ENCODE measurements around the gene ABCA10. TPM values are rescaled to one million over a fixed set of nuclear protein-coding genes. Genes with fewer than 3 reads are reported as not detected.
"Not testable (repeated sequence)": the region's sequence is repeated elsewhere in the genome, so short reads cannot be mapped to it uniquely, and the experiment has no call there.

Gene ABCA10
- total RNA-seq, 1 donor from 2014 or later, result 1.5 TPM

DNA sequence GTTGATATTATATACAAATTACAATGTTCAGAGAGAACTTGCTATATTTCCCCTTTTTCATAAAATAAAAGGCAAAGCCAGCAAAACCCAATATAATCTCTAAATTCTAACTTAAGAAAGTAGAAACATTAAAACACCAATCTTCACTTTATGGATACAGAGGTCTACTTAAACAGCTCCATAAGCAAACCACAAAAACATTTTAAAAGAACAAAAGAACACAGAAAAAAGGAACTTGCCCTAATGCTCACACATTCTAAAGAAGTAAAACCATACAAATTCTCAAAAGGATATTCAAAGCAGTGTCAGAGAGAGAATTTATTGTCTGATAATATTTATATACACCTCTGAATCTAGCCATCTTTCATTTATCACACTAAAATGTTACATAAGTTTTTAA, 606 bp downstream of the ABCA10 start:
- DNase-seq (ENCODE audit: extremely low read depth, low read depth, low spot score), result no peak

DNA sequence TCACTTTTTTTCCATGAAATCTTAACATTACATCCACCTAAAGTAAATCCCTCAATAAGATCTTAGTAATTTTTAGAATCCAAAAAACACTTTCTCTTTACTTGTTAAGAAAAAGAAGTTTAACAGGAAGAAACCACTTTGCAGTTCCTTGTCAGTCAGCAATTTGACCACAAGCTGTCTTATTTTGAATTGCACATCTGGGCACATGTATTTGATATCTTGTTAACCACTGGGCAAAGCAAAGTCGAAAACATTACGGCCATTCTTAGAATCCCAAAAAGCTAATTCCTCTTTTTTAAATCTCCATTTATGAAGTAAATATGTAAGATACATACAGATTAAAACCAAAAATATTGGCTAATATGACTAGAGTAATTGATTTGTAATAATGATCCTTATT, 1.1 kb downstream of the ABCA10 start:
- DNase-seq (ENCODE audit: extremely low read depth, low read depth, low spot score), result no peak

DNA sequence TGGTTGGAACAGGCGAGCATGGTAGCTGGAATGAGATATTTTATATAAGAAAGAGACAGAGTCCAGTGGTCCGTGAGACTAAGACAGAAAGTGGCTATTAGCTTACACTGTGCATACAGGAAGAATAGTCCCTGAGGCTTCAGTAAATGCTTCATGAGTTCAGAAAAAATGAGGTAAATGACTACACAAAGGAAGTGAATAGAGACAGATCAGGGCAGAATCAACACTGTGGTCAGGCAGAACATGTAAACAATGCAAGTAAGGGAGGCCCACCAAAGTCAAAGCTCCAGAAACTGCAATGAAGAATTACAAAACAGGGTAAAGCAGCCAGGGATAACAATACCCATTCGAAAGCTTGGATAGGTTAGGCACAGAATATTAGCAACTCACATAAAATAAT, 4.8 kb downstream of the ABCA10 start:
- DNase-seq (ENCODE audit: extremely low read depth, low read depth, low spot score), result no peak

DNA sequence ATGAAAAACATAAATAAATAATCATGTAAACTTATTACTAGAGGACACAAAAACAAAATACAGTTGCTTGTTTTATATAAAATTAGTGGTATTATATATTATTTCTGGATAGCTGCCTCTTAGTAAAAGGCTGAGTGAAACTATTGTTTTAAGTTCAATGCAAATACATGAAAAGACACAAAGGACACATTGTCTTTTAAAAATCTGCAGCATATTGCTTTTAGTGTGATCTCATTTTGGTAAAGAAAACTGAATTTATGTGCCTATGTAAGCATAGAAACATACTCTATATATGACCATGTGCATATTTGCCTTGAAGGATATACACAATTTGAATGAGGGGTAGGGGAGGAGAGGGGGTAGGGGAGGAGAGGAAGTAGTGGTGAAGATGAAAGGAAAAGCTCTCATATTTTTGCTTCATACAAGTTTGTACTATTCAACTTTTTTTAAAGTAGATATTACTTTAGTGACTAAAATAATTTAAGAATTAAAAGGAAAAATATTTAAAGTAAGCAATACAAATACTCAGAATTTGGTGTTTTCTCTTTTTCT, 5.8 kb downstream of the ABCA10 start:
- DNase-seq (ENCODE audit: extremely low read depth, low read depth, low spot score), result no peak

DNA sequence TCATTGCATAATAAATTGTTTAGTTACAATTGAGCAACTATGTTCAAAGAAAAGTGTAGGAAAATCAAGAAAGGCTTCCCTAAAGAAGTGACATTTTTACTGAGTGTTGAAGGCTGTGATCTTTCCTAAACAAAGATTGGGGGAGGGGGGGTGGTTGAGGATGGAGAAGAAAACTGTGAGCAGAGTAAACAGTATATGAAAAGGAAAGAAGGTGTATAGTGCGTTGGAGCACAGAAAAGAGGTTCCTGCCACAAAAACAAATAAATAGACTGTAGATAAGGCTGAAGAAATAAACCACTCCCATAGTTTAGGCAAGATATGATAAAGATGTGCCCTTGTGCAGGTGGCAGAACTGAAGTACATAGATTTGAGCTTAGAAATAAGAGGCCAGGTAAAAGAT, 8.5 kb downstream of the ABCA10 start:
- no peak for DNase-seq (ENCODE audit: extremely low read depth, low read depth, low spot score)

DNA sequence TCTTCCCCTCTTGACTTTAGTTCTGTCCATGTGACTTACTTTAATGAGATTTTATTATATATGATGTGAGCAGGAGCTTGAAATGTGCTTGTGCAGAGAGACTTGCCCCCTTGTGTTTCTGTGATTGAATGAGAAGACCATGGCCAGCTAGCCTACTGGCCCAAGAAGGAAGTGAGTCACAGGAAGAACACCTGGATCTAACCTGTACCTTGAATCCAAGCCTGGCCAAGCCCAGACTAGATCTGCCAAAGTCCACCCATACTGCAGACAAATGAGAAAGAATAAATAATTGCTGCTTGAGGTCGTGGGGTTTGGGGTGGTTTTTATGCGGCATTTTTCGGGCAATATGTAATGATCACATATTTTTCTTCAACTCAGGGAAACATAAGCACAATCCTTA, 9.6 kb downstream of the ABCA10 start:
- DNase-seq (ENCODE audit: extremely low read depth, low read depth, low spot score), result no peak

DNA sequence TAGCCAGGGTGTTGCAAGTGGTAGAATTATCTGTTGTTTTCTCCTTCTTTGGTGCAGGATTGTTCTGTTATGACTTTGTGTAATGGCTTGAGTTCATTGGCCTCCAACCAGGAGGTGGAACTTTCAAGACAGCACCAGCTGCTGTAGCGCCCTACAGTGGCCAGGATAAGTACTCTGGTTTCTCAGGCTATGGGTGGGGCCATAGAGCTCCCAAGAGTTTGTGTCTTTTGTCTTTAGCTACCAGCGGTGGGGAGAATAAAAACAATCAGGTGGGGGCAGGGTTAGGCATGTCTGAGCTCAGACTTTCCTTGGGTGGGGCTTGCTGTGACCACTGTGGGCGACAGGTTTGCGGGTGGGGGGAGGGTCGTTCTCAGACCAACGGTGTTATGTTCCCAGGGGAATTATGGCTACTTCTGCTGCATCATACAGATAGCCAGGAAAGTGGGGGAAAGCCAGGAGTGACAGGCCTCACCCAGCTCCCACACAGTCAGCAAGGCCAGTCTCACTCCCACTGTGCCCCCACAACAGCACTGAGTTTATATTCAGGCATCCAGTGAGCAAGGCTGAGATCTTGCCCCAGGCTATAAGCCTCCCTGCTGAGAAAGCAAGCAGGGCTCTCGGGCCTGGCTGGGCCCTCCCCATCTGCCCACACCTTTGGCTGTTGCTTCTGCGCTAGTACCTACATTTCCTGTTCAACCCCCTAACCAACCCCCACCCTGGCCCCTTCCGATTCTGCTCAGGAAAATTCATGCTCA, 15.4 kb downstream of the ABCA10 start:
- no peak for DNase-seq (ENCODE audit: extremely low read depth, low read depth, low spot score)

DNA sequence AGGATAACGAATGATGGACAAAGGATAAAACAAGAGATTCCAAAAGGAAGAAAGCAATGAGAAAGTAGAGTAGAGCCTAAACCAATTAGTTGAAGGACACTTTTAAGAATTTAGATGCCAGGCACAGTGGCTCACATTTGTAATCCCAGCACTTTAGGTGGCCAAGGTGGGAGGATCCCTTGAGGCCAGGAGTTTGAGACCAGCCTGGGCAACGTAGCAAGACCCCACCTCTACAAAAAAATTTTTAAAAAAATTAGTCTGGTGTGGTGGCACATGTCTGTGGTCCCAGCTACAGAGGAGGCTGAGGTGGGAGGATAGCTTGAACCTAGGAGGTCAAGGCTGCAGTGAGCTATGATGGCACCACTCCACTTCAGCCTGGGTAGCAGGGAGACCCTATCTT, 20.0 kb downstream of the ABCA10 start:
- DNase-seq (ENCODE audit: extremely low read depth, low read depth, low spot score), result no peak

DNA sequence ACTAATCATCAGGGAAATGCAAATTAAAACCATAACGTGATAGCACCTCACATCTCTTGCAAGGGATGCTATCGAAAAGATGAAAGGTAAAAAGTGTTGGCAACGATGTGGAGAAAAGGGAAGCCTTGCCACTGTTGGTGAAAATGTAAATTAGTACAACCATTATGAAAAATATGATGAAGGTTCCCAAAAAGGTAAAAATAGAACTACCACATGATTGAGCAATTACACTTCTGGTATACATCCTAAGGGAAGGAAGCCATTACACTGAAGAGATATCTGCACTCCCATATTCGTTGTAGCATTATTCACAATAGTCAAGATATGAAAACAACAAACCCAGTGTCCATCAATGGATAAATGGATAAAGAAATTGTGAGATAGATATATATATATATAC, 21.5 kb downstream of the ABCA10 start:
- DNase-seq (ENCODE audit: extremely low read depth, low read depth, low spot score), result no peak

DNA sequence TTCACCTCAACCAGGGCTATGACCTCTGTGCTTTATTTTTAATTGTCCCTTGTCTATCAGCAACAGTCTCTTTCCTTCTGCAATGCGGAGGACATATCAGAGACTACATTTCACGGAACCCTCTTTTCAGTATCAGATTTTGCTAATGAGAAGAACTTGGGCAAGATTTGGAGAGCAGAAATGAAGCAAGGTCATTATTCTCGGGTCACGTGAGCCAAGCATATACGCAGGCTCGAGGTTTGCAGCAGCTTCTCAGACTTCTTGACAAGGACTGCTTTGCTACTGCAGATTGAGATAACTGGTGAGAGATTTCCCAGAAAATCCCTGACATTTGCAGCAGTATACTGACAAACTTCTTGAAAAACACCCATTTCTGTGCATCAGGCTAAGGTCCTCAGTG, 30.4 kb downstream of the ABCA10 start:
- DNase-seq (ENCODE audit: extremely low read depth, low read depth, low spot score), result no peak

DNA sequence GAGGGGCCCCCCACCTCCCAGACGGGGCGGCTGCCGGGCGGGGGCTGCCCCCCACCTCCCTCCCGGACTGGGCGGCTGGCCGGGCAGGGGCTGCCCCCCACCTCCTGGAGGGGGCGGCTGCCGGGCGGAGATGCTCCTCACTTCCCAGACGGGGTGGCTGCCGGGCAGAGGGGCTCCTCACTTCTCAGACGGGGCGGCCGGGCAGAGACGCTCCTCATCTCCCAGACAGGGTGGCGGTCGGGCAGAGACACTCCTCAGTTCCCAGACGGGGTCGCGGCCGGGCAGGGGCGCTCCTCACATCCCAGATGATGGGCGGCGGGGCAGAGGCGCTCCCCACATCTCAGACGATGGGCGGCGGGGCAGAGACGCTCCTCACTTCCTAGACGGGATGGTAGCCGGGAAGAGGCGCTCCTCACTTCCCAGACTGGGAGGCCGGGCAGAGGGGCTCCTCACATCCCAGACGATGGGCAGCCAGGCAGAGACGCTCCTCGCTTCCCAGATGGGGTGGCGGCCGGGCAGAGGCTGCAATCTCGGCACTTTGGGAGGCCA, 32.4 kb downstream of the ABCA10 start:
- DNase-seq (ENCODE audit: extremely low read depth, low read depth, low spot score), result not testable (repeated sequence)

DNA sequence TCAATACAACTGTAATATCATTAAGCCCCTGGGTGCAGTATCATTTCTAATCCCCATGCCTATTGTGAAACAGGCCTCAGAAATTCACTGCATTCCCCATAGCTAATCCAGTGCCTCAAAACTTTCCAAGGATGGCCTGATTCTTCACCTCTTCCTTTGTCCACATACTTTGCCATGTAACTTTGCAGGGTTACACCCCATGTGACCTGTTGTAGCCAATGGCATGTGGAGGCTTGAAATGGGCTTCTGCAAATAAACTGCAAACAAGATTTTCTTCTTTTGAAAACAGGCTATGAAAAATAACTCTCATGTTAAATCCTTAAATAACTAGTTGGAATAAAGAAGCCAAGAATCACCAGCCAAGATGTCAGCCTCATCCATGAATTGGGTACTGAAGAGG, 35.9 kb downstream of the ABCA10 start:
- no peak for DNase-seq (ENCODE audit: extremely low read depth, low read depth, low spot score)

DNA sequence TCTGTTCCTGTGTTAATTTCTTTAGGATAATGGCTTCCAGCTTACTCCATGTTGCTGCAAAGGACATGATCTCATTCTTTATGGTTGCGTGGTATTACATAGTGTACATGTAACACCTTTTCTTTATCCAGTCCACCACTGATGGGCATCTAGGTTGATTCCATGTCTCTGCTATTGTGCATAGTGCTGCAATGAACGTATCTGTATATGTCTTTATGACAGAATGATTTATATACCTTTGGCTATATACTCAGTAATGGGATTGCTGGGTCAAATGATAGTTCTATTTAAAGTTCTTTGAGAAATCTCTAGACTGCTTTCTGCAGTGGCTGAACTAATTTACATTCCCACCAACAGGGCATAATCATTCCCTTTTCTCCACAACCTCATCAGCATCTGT, 39.8 kb downstream of the ABCA10 start:
- no peak for DNase-seq (ENCODE audit: extremely low read depth, low read depth, low spot score)

DNA sequence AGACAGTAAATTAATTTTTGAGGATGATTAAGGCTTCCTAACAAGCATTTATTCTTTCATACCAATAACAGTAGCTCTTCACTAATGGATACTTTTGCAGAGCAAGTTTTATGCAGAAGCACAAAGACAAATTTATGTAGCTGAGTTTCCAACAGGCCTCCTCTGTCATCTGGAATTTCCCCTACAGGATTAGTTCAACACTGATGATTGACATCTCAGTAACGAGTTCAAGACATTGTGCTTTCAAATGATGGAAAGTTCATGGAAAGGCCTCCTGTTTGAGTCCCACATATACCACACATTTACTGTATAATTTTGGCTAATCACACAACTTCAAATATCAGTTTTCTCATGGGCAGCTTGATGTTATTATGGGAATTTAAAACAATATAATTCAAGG, 40.6 kb downstream of the ABCA10 start:
- DNase-seq (ENCODE audit: extremely low read depth, low read depth, low spot score), result no peak

DNA sequence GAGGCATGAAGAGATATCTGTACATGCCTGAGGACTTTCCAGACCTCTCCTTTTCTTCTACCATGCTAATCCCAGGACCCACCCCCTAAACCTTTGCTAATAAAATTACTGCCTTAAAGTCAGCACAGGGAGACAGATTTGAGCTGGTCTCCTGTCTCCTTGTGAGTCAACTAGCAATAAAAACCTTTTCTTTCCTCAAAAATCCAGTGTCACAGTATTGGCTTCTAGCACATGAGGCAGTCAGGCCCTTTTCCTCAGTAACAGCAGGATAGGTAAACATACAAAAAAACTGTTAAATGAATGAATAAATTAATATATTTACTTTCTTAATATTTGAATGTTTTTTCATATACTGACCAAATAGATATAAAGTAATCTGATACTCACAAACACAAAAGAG, 41.3 kb downstream of the ABCA10 start:
- no peak for DNase-seq (ENCODE audit: extremely low read depth, low read depth, low spot score)

DNA sequence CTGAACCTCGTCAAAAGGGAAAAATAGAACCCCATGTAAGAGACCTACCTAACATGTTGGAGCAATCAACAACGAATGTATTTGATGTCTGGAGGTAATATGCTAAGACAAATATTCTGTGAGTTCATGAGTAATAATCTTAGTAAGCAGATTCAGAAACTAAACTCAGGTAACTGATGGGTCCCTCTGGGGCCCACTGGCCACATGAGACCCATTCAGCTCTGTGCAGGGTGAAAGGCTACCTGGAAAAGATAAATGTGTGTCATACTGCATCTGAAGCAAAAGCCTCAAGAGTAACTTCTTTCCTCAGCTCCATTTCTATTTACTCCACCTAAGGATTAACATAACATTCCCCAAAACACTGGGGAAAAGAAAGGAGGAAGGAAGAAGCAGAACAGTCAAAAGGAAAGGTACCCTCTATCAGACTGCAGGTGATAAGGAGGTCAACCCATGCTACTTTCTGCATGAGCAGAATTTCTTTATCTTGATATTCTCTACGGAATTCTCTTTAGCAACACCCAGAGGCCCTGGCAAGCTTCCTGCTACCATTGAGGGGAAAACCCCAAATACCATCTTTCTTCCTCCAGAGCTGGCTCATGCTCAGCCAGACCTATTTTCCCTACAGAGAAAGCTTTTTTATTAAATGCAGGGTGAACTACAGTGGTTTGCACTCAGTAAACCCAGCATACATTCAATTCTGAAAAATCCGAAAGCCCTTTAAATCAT, 49.2 kb downstream of the ABCA10 start:
- no peak for DNase-seq (ENCODE audit: extremely low read depth, low read depth, low spot score)

DNA sequence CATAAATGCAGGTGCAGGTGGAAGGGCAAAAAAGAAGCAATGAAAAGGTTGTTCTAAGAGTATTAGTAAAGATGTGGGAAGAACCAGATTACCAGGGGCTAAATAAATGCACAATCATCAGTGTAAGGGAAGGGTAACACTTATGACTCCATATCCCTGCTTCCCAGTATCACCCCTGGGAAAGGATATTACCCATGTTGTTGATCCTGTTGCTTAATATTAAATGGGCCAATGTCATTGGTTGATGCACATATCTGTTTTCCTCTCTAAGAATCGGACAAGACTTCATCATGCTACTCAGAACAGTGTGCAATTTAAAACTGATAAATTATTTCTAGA, 52.2 kb downstream of the ABCA10 start:
- DNase-seq (ENCODE audit: extremely low read depth, low read depth, low spot score), result no peak

DNA sequence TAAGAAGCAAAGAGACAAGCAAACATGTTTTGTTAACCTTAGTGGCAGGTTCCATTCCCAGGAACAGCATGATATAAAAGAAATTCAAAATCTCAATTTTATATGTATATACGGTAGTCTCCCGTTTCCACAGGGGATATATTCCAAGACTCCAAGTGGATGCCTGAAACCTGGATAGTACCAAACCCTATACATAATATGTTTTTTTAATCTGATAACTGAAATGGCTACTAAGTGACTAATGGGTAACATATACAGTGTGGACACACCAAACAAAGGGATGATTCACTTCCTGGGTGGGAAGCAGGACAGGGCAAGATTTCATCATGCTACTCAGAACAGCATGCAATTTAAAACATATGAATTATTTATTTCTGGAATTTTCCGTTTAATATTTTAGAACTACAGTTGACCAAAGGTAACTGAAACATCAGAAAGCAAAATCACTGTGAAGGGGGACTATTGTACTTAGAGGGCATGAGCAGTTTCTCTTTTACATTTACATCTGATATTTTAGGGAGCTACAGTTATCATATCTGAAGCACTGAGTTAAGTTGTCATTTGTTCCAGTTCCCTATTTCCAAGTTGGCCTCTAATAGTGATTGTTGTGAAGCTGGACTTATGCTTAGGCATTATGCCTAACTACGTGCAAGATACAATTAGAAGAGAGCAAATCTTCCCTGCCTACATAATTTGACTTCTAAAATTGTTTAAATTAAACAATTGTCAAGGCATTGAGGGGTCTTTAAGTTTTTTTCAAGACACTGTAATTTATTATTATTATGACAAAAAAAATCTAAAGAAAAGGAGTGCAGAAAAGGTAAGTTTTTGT, 52.8 kb downstream of the ABCA10 start:
- no peak for DNase-seq (ENCODE audit: extremely low read depth, low read depth, low spot score)

DNA sequence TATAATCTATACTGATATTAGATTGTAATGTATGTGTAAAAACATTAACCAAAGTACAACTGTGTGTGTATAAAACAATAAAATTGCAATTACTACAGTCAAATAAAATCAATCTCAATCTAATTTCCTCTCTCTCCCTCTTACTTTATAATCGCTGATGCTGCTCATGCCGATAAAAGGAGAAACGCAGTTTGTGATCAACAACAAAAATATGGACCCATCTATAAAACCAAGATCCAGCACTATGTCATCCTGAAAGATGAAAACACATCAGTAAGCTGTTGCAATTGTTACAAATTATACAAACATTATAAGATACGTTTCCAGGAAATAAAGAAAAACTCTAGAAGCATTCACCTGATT, 53.4 kb downstream of the ABCA10 start:
- no peak for DNase-seq (ENCODE audit: extremely low read depth, low read depth, low spot score)

DNA sequence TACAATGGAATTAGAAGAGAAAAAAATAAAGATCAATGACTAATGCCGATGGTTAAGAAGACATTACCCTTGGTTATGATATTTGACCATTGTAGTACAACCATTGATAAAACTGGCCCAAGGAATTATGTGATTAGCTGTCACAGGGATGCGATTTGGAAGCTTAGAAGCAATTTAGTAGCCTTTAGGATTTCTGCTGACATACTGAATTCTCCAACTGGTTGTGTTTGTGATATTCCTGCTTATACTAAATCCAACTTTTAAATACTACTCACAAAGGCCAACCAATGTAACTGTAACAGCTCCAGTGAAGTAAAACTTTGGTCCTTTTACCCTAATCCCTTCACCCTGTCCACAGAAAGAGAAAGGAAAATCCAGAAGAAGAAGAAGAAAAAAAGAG, 55.5 kb downstream of the ABCA10 start:
- DNase-seq (ENCODE audit: extremely low read depth, low read depth, low spot score), result no peak

DNA sequence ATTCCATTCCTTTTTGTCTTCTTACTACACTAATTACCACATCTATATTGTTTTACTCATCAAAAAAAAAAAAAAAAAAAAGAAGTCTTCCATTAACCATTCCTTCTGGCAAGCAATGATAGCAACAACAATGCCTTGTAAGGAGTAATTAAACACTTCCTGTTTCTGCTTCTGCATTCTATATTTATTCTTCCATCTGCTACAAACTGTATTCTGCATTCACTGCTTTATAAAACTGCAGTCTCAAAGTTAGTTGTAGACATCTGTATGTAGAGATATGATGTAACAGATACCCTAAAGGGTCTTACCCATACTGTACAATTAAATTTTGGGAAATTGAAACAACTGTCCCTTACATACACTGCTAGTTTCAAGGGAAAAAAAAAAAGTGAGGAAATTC, 58.2 kb downstream of the ABCA10 start:
- DNase-seq (ENCODE audit: extremely low read depth, low read depth, low spot score), result no peak
